GM19324 (cell line): ENCODE data around the gene HPDL.
"Not testable (repeated sequence)": the region's sequence is repeated elsewhere in the genome, so short reads cannot be mapped to it uniquely, and the experiment has no call there.

Source experiments
- ATAC-seq: cut with Tn5 transposase; IDR thresholded peaks from one replicate; pipeline ENCODE4 v1.9.1; 2021; ENCODE audit warnings: mild to moderate bottlenecking, moderate library complexity; ENCODE audit not compliant: unreplicated experiment, low FRiP score

HPDL gene

DNA sequence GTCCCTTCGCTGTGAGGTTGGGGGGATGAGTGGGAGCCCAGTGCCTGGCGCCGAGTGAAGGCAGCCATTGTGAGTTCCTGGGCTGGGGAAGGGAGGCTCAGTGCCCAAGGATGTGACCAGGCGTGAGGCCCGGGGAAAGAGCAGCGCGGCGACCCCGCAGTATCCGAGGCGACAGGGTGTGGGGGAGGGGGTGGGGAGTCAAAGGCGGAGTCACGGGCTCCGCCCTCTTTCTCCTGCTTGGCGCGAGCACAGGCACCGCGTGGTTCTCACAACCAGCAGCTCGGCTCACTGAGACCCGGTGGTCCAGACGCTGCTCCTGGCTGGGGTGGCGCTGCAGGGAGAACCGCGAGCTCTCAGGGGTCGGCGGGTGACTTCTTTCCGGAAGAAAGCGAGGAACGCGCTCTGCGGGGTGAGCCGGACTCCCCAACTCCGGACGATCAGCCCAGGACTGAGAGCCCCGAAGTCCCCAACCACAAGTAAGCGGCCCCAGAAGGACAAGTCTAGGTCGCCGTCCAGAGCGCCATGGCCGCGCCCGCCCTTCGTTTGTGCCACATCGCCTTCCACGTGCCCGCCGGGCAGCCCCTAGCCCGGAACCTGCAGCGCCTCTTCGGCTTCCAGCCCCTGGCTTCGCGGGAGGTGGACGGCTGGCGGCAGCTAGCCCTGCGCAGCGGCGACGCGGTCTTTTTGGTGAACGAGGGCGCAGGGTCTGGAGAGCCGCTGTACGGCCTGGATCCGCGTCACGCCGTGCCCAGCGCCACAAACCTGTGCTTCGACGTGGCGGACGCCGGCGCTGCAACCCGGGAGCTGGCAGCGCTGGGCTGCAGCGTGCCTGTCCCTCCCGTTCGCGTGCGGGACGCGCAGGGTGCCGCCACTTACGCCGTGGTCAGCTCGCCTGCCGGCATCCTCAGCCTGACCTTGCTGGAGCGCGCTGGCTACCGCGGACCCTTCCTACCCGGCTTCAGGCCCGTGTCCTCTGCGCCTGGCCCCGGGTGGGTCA, at the start of gene HPDL:
Gene HPDL (plus strand): TSS at position 269 of the 997 bp plus-strand sequence. CDS start 254 bp downstream, at position 523.
- no peak for ATAC-seq

DNA sequence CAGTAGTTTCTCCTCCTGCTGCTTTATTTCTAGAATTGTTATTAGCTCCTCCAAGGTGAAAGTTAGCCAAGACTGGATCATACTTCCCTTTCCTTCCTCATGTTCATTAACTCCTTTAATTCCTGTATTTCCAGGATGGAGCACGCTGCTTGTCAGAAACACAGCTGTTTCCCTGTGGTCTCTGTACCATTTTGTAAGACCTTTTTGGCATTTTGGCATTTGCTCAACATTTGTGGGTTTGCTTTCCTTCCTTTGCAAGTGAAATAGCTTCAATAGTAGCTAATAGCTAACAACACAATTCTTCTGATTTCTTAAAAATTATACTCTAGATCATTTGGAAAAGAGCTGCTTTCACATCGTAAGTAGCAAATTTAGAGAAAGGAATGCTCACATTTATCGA, 44.3 kb upstream of the HPDL start:
- no peak for ATAC-seq

DNA sequence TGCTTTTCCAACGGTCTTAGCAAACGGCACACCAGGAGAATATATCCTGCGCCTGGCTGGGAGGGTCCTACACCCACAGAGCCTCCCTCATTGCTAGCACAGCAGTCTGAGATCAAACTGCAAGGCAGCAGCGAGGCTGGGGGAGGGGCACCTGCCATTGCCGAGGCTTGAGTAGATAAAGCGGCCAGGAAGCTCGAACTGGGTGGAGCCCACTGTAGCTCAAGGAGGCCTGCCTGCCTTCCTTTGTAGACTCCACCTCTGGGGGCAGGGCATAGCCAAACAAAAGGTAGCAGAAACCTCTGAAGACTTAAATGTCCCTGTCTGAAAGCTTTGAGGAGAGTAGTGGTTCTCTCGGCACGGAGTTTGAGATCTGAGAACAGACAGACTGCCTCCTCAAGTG, 41.8 kb upstream of the HPDL start:
- ATAC-seq = not testable (repeated sequence)

DNA sequence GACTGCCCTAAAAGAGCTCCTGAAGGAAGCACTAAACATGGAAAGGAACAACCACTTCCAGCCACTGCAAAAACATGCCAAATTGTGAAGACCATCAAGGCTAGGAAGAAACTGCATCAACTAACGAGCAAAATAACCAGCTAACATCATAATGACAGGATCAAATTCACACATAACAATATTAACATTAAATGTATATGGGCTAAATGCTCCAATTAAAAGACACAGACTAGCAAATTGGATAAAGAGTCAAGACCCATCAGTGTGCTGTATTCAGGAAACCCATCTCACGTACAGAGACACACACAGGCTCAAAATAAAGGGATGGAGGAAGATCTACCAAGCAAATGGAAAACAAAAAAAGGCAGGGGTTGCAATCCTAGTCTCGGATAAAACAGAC, 40.2 kb upstream of the HPDL start:
- not testable (repeated sequence) for ATAC-seq

DNA sequence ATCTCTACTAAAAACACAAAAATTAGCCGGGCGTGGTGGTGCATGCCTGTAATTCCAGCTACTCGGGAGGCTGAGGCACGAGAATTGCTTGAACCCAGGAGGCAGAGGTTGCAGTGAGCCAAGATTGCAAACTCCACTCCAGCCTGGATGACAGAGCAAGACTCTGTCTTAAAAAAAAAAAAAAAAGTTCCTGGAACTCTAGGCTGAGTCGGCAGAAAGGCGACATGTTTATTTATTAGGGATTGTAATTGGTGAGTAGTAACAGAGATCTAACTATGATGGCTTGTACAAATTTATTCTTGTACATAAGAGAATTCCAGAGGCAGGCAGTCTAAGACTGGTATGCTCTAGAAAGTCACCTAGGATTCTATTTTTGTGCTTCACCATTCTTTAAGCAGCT, 35.7 kb upstream of the HPDL start:
- not testable (repeated sequence) for ATAC-seq

DNA sequence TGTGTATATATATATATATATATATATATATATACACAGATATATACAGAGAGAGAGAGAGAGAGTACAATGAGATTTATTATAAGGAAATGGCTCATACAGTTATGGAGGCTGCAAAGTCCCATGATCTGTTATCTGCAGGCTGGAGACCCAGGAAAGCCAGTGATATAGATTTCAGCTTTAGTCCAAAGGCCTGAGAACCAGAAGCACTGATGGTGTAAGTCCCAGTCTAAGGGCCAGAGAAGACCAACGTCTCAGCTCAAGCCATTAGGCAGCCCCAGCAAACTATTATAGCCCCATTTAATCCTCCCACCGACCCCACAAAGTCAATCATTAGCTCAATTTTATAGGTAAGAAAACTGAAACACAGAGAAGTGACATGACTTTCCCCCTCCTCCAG, 35.0 kb upstream of the HPDL start:
- ATAC-seq = no peak

DNA sequence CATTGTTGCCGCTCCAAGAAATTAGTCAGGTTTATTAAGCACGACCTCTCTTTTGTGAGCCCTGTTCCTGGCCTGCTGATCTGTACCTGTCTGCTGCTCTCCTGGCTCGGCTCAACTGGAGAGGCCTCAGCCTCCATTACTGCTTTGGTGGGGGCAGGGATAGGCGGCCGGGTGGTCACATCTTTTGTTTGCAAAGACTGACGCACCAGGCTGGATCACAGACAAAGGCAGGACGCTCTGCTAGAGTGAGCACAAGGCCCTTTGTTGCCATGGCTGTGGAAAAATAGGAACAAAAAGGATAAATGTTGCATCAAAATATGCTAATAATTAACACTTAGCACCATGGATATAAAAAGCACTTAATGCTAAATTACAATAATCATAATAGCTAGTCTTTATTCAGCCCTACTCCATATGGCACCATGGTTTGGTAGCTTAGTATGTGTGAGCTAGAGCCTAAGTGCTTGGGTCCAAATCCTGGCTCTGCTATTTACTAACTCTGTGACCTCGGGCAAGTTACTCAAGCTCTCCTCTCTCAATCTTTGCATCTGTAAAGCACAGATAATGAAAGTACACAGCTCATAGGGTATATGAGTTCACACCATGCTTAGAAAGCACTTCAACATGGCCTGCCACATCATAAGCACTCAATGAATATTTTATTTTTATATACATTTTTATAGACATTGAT, 28.9 kb upstream of the HPDL start:
- no peak for ATAC-seq

DNA sequence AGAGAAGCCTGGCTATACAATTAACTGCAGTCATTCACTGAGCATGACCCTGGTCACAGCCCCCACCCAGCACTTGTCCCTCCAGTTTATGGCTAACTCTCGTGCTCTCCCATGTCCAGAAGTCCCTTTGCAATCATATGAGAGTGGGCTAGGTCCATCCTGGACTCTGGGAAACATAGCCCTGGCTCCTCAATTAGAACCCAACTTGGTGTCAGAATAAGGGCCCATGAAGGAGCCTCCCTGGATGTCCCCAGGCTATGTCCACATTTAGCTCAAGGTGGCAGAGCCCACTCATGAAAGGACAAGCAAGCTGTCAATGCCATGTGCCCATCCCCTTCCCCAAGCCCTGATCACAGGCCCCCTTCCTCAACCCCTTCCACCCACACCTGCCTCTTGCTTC, 27.4 kb upstream of the HPDL start:
- no peak for ATAC-seq

DNA sequence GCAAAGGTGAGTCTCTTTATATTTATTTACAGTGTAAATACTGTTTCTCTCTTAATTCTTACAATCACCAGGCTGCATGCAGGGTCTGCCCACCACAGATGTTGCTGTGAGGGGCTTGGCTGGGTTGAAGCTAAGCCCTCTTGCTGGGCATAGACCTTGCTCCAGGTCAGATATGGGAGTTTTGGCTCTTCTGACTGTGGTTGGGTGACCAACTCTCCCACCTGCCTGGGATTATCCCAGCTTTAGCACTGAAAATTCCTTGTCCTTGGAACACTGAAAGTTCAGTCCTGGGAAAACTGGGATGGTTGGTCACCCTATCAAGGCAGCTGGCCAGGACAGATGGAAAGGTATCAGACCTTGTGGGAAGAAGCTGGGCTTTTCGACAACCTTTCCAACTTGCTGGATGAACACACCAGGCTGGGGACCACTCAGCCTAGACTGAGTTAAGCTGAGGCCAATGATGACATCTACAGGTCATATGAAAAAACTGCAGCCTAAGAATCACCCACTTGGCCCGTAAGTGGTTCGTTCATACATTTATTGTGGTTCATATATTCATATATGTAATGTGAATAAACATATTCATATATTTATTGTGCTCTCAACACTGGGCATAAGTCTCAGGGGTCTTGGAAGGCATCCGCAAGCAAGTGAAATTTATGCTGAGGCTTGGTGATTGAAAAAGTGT, 26.6 kb upstream of the HPDL start:
- no peak for ATAC-seq

DNA sequence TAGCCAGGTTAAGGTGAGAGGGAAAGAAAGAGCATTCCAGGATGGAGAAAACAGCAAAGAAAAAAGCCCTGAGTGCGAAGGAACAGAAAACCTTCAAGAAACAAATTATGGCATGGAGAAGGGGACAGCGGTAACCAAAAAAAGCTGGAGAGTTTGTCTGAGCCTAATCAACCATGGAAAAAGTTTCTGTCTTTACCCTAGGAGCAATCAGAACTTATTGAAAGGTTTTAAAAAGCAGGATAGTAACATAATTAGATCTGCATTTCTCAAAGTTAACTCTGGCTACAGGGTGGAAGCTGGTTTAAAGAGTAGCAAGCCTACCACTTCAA, 26.1 kb upstream of the HPDL start:
- ATAC-seq = no peak

DNA sequence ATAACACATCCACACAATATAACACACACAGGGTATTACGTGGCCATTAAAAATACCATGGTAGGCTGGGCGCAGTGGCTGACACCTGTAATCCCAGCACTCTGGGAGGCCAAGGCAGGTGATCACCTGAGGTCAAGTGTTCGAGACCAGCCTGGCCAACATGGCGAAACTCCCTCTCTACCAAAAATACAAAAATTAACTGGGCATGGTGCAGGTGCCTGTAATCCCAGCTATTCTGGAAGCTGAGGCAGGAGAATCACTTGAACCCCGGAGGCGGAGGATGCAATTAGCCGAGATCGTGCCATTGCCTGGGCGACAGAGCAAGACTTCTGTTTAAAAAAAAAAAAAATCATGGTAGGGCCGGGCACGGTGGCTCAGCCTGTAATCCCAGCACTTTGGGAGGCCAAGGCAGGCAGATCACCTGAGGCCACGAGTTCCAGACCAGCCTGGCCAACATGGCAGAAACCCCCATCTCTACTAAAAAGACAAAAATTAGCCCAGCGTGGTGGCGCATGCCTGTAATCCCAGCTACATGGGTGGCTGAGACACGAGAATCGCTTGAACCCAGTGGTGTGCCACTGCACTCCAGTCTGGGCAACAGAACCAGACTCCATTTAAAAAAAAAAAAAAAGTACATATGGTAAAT, 24.1 kb upstream of the HPDL start:
- ATAC-seq = no peak

DNA sequence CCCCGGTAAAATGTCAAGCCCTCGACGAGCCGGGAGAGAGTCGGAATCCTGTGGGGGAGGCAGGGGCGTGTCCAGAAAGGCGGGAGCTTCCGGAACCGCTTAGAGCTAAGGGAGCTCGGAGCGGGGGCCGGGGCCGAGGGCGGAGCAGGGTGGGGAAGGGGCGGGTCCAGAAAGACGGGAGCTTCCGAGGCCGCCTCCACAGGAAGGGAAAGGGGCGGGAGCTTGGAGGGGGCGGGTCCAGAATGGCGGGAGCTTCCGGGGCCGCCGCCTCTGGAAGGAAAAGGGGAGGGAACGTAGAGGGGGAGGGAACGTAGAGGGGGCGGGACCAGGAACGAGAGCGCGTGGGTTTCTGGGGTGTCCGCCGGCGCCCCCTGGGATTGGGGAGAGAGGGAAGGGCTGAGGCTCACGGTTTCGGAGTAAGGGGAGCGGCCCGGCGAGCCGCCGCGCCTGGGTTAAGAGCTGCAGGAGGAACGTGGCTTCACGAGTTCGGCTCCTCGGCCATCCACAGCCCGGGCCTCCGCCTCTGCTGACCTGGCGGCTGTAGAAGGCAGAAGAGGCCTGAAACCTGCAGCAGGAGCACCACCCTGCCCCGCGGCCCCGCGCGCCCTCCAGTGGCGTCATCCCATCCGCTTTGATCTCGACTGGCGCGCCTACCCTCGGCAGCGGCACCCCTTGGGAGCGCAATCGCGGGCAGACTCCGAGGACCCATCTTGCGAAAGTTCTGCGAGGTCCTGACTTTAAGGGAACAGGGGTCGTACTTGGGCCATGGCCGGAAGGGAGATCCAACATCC, 23.0 kb upstream of the HPDL start:
- ATAC-seq = peak; percentile 83

DNA sequence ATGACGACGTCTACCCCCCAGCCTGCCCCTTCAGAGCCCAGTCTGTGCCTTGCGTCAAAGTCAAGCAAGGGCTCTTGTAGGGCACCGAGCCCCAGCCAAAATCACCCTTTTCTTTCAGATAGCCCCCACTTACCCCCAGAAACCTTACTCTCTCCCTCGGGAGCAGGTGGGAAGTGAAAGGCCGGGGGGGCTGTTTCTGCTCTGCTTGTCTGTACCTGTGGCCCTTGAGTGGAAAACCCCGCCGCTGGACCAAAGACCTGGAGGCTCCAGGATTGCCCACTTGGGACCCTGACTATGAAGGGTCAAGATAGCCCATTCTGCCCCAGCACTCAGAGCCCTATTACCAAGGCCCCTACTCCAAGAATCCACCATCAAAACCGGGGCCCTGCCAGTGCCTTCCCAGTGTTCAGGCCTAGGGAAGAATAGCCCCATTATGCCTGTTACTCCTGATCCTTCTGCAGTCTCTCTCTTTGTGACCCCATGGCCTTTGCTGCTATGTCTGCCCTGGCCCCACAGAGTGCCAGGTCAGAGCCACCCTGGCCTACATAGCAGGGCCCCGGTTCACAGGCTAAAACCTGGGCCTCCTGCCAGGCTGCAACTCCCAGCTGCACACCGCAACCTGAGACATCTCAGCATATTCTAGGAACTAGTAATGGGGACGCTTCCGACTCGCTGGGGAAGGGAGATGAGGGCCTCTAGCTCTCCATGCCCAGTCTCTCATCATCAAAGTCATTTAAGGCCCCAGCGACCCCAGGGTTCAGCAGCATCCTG, 22.2 kb upstream of the HPDL start:
- ATAC-seq = peak; percentile 7

DNA sequence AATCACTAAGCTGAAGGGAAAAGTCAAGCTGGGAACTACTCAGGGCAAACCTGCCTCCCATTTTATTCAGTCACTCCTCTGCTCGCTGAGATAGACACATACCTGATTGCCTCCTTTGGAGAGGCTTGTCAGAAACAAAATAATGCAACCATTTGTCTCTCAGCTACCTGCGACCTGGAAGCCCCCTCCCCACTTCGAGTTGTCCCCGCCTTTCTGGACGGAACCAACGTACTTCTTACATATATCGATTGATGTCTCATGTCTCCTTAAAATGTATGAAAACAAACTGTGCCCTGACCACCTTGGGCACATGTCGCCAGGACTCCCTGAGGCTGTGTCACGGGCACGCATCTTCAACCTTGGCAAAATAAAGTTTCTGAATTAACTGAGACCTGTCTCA, 21.5 kb upstream of the HPDL start:
- no peak for ATAC-seq

DNA sequence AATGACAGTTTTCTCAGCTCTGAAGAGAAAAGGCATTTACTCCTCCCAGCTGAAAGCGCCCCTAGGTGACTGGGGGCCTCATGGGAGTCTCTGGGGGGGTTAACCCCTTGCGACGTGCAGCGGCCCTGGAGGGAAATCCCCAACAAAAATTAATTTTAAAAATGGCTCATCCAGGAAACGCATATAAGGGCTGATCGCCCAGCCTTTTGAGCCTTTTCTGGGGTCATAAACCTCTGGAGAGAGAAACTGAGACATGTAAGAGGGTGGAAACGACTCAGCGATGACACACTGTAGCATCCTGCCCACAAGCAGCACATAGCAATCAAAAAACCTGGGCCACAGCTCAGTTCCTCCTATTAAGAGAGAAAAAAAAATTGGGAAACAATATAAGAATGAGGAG, 20.4 kb upstream of the HPDL start:
- ATAC-seq = no peak

DNA sequence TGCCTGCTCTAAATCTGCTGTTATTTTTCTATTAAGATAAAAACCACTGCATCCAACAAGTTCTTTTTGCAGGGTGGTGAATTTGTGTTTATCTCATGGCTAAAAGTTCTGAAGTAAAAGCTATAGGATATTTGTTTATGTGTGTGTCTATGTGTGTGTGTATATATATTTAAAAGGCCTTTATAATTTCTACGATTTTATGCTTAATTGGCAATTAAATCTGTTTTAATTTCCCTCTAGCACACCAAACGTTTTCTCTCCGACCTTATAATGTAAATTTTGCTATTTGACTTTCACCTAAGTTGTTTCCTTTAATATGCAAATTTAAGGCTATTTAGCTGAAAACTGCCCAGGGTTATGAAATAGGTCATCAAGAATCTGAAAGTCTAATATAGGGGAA, 19.8 kb upstream of the HPDL start:
- ATAC-seq = no peak

DNA sequence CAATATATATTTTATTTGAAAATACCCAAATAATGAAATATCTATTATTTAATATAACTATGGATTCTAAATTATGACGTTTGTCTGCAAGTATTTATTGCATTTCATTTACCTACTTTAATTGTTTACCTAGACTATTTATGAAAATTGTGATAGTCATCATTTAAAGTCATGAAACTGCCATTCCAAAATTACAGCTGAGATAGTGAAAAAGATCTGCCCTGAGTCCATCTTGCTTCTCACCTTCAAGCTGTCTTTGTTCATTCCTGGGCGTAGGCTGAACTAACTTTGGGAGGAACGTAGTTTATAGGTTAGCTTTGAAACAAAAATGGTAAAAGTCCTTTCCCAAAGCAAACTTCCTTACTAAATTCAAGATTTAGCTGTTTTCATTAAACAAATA, 12.4 kb upstream of the HPDL start:
- ATAC-seq = no peak

DNA sequence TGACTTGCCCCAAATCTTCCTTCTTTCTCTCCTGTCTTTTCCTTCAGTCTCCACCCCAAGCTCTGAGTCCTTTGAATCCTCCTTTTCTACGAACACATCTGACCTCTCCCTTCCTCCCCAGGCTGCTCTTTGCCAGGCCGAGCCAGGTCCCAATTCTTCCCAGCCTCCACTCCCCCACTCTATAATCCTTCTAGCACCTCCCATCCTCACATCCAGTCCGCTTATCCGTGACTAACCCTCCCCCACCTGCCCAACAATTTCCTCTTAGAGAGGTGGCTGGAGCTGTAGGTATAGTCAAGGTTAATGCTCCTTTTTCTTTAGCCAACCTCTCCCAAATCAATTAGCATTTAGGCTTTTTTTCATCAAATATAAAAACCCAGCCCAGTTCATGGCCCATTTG, 9.5 kb upstream of the HPDL start:
- no peak for ATAC-seq

DNA sequence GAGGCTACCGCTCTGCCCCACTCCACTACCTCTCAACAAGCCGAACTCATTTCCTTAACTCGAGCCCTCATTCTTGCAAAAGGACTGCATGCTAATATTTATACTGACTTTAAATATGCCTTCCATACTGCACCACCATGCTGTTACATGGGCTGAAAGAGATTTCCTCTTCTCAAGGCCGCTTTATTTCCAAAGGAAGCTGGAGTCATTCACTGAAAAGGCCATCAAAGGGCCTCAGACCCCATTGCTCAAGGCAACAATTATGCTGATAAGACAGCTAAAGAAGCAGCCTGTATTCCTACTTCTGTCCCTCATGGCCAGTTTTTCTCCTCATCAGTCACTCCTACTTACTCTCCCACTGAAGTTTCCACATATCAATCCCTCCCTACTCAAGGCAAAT, 6.9 kb upstream of the HPDL start:
- ATAC-seq = no peak
